CD4-positive, CD25-positive, alpha-beta regulatory T cell (primary cell): ENCODE results near the gene F13A1. TPM values are rescaled to one million over a fixed set of nuclear protein-coding genes. Genes with fewer than 3 reads are reported as not detected.

Experiments used
- ATAC-seq, 2 donors: fragments of 150-1000 bp; cut with Tn5 transposase; one replicate each; pipeline ENCODE4 v1.10.0; 2021; ENCODE audit warnings: low read depth in 2 of 2, moderate number of reproducible peaks in 2 of 2, moderate library complexity in 1 of 2
- DNase-seq, 3 donors: peaks; one replicate each; pipeline versions ENCODE4 v3.0.0 to v3.0.0-alpha.2; 2012 to 2022; ENCODE audit warnings: mixed read lengths in 1 of 3
- H3K27ac ChIP-seq: one replicate; pipeline ENCODE4 v1.7.0; 2013; ENCODE audit warnings: mild to moderate bottlenecking, low read length; ENCODE audit not compliant: insufficient read depth, poor library complexity, severe bottlenecking
- H3K27me3 ChIP-seq: one replicate; pipeline ENCODE4 v1.7.0; 2013; ENCODE audit warnings: low read length; ENCODE audit not compliant: control insufficient read depth, insufficient read depth
- H3K36me3 ChIP-seq: one replicate; pipeline ENCODE4 v1.7.0; 2013; ENCODE audit warnings: mild to moderate bottlenecking, low read length, moderate library complexity; ENCODE audit not compliant: control insufficient read depth, insufficient read depth
- H3K4me1 ChIP-seq: 2 replicates; pipeline ENCODE4 v1.7.0; 2013; ENCODE audit warnings: mild to moderate bottlenecking, low read length; ENCODE audit not compliant: insufficient read depth, control insufficient read depth, poor library complexity, severe bottlenecking
- H3K4me3 ChIP-seq: one replicate; pipeline ENCODE4 v1.7.0; 2013; ENCODE audit warnings: low read depth, mild to moderate bottlenecking, low read length, moderate library complexity
- H3K9me3 ChIP-seq, 2 experiments: 1 replicate in 1 of 2; 2 replicates in 1 of 2; pipeline ENCODE4 v1.7.0; 2013; ENCODE audit warnings: low read length in 2 of 2, mild to moderate bottlenecking in 1 of 2, moderate library complexity in 1 of 2; ENCODE audit not compliant: control insufficient read depth in 2 of 2
- H3K27ac Mint-ChIP-seq, 3 donors: one replicate each; pipeline ENCODE4 v1.8.0; 2020 to 2022; ENCODE audit warnings: mild to moderate bottlenecking in 3 of 3, mixed read lengths in 3 of 3, moderate library complexity in 2 of 3
- H3K27me3 Mint-ChIP-seq: one replicate; pipeline ENCODE4 v1.8.0; 2022; ENCODE audit warnings: mild to moderate bottlenecking, mixed read lengths
- H3K36me3 Mint-ChIP-seq: one replicate; pipeline ENCODE4 v1.8.0; 2020; ENCODE audit warnings: mixed read lengths
- H3K4me1 Mint-ChIP-seq, 4 donors: one replicate each; pipeline ENCODE4 v1.8.0; 2020 to 2022; ENCODE audit warnings: mixed read lengths in 4 of 4, mild to moderate bottlenecking in 1 of 4
- H3K4me3 Mint-ChIP-seq, 4 donors: one replicate each; pipeline ENCODE4 v1.8.0; 2020 to 2022; ENCODE audit warnings: mild to moderate bottlenecking in 4 of 4, mixed read lengths in 4 of 4, moderate library complexity in 3 of 4
- H3K9me3 Mint-ChIP-seq, 7 donors: one replicate each; pipeline ENCODE4 v1.8.0; 2020 to 2022; ENCODE audit warnings: mixed read lengths in 7 of 7, mild to moderate bottlenecking in 3 of 7, moderate library complexity in 2 of 7
- polyA plus RNA-seq, 4 donors: library from polyadenylated mRNA; unstranded; fragments of 300-500 nt; fragmentation: Illumina TruSeq; gene quantifications; one replicate each; pipeline ENCODE4 v1.2.3, GENCODE V29; 2021
- total RNA-seq: library from RNA; stranded (reverse); gene quantifications from one replicate; pipeline ENCODE4 v1.2.3, GENCODE V29; 2022

The F13A1 gene
- total and polyA plus RNA-seq, 5 donors from 2014 or later = 0.16 to 21.1 TPM; not detected in 3

- H3K9me3 ChIP-seq = no peaks in the 10 kb centered on the region
- H3K4me1 ChIP-seq = no peaks in the 10 kb centered on the region
- no peaks in the 10 kb centered on the region for H3K27me3 ChIP-seq
- no peaks in the 10 kb centered on the region for H3K36me3 ChIP-seq
- DNase-seq (no peak), ATAC-seq (no peak)
- Mint-ChIP-seq H3K4me1 (no peaks in the 10 kb centered on the region), H3K9me3 (peaks cover 0 to 13% (median 5%) of the 10 kb centered on the region in 7 donors), H3K27me3 (peaks cover 5% of the 10 kb centered on the region), H3K4me3 (no peak overlapping the region), H3K27ac (no peak overlapping the region), H3K36me3 (no peaks in the 10 kb centered on the region)
- no peak overlapping the region for H3K27ac ChIP-seq
- H3K4me3 ChIP-seq = no peak overlapping the region
Measured at GRCh38 chr6:6202886-6203285, 117.6 kb downstream of the F13A1 start.

- Histone ChIP-seq H3K36me3 (no peaks in the 10 kb centered on the region), H3K27me3 (no peaks in the 10 kb centered on the region), H3K4me1 (no peaks in the 10 kb centered on the region), H3K4me3 (no peak overlapping the region), H3K27ac (no peak overlapping the region), H3K9me3 (no peaks in the 10 kb centered on the region)
- H3K27me3 Mint-ChIP-seq = no peaks in the 10 kb centered on the region
- H3K9me3 Mint-ChIP-seq = peaks cover 0 to 8% (median 0%) of the 10 kb centered on the region in 7 donors
- H3K4me1 Mint-ChIP-seq = no peaks in the 10 kb centered on the region
- ATAC-seq (no peak), DNase-seq (no peak)
- no peak overlapping the region for H3K4me3 Mint-ChIP-seq
- H3K27ac Mint-ChIP-seq = no peak overlapping the region
- no peaks in the 10 kb centered on the region for H3K36me3 Mint-ChIP-seq
Measured at GRCh38 chr6:6201200-6201599, 119.3 kb downstream of the F13A1 start.

GRCh38 chr6:6199678-6200077 lies 120.8 kb downstream of the F13A1 start:
- Histone ChIP-seq H3K27ac (no peak overlapping the region), H3K36me3 (no peaks in the 10 kb centered on the region), H3K27me3 (no peaks in the 10 kb centered on the region), H3K9me3 (no peaks in the 10 kb centered on the region), H3K4me1 (no peaks in the 10 kb centered on the region), H3K4me3 (no peak overlapping the region)
- ATAC-seq = no peak
- H3K4me1 Mint-ChIP-seq = no peaks in the 10 kb centered on the region
- no peak for DNase-seq
- no peak overlapping the region for H3K4me3 Mint-ChIP-seq
- peaks cover 0 to 5% (median 0%) of the 10 kb centered on the region in 7 donors for H3K9me3 Mint-ChIP-seq
- H3K36me3 Mint-ChIP-seq = no peaks in the 10 kb centered on the region
- no peaks in the 10 kb centered on the region for H3K27me3 Mint-ChIP-seq
- no peak overlapping the region for H3K27ac Mint-ChIP-seq

GRCh38 chr6:6196762-6197161 lies 123.7 kb downstream of the F13A1 start:
- Histone ChIP-seq H3K4me1 (no peaks in the 10 kb centered on the region), H3K27ac (no peak overlapping the region), H3K9me3 (no peaks in the 10 kb centered on the region), H3K4me3 (no peak overlapping the region), H3K27me3 (no peaks in the 10 kb centered on the region), H3K36me3 (no peaks in the 10 kb centered on the region)
- H3K9me3 Mint-ChIP-seq = peaks cover 0 to 8% (median 0%) of the 10 kb centered on the region in 7 donors
- DNase-seq (no peak), ATAC-seq (no peak)
- no peaks in the 10 kb centered on the region for H3K36me3 Mint-ChIP-seq
- H3K4me3 Mint-ChIP-seq = no peak overlapping the region
- H3K27me3 Mint-ChIP-seq = peaks cover 4% of the 10 kb centered on the region
- H3K4me1 Mint-ChIP-seq = no peaks in the 10 kb centered on the region
- H3K27ac Mint-ChIP-seq = no peak overlapping the region

- Mint-ChIP-seq H3K27me3 (peaks cover 4% of the 10 kb centered on the region), H3K4me1 (no peaks in the 10 kb centered on the region), H3K36me3 (no peaks in the 10 kb centered on the region), H3K9me3 (peaks cover 0 to 6% (median 0%) of the 10 kb centered on the region in 7 donors), H3K4me3 (no peak overlapping the region), H3K27ac (no peak overlapping the region)
- peaks cover 0 to 1% of the 10 kb centered on the region in 2 experiments for H3K9me3 ChIP-seq
- DNase-seq = no peak
- no peak overlapping the region for H3K27ac ChIP-seq
- no peaks in the 10 kb centered on the region for H3K27me3 ChIP-seq
- no peak overlapping the region for H3K4me3 ChIP-seq
- H3K36me3 ChIP-seq = no peaks in the 10 kb centered on the region
- no peaks in the 10 kb centered on the region for H3K4me1 ChIP-seq
- no peak for ATAC-seq
Measured at GRCh38 chr6:6195080-6195479, 125.4 kb downstream of the F13A1 start.

- no peak overlapping the region for H3K27ac ChIP-seq
- ATAC-seq (no peak), DNase-seq (no peak)
- no peaks in the 10 kb centered on the region for H3K4me1 Mint-ChIP-seq
- H3K27ac Mint-ChIP-seq = no peak overlapping the region
- no peaks in the 10 kb centered on the region for H3K27me3 ChIP-seq
- peaks cover 0 to 5% (median 0%) of the 10 kb centered on the region in 7 donors for H3K9me3 Mint-ChIP-seq
- no peaks in the 10 kb centered on the region for H3K4me1 ChIP-seq
- H3K36me3 Mint-ChIP-seq = no peaks in the 10 kb centered on the region
- H3K9me3 ChIP-seq = peaks cover 0 to 1% of the 10 kb centered on the region in 2 experiments
- no peaks in the 10 kb centered on the region for H3K36me3 ChIP-seq
- H3K27me3 Mint-ChIP-seq = peaks cover 4% of the 10 kb centered on the region
- no peak overlapping the region for H3K4me3 ChIP-seq
- no peak overlapping the region for H3K4me3 Mint-ChIP-seq
Measured at GRCh38 chr6:6193221-6193745, 127.2 kb downstream of the F13A1 start.

GRCh38 chr6:6191909-6192308 lies 128.6 kb downstream of the F13A1 start:
- Histone ChIP-seq H3K4me1 (no peaks in the 10 kb centered on the region), H3K27me3 (no peaks in the 10 kb centered on the region), H3K27ac (no peak overlapping the region), H3K36me3 (no peaks in the 10 kb centered on the region), H3K4me3 (no peak overlapping the region), H3K9me3 (peaks cover 0 to 1% of the 10 kb centered on the region in 2 experiments)
- ATAC-seq (no peak), DNase-seq (no peak)
- H3K27ac Mint-ChIP-seq = no peak overlapping the region
- peaks cover 0 to 5% (median 0%) of the 10 kb centered on the region in 7 donors for H3K9me3 Mint-ChIP-seq
- peaks cover 4% of the 10 kb centered on the region for H3K27me3 Mint-ChIP-seq
- no peaks in the 10 kb centered on the region for H3K36me3 Mint-ChIP-seq
- no peak overlapping the region for H3K4me3 Mint-ChIP-seq
- H3K4me1 Mint-ChIP-seq = no peaks in the 10 kb centered on the region

- Histone ChIP-seq H3K4me3 (no peak overlapping the region), H3K4me1 (no peaks in the 10 kb centered on the region), H3K27me3 (no peaks in the 10 kb centered on the region), H3K36me3 (no peaks in the 10 kb centered on the region), H3K9me3 (peaks cover 0 to 1% of the 10 kb centered on the region in 2 experiments), H3K27ac (no peak overlapping the region)
- Mint-ChIP-seq H3K4me3 (no peak overlapping the region), H3K4me1 (no peaks in the 10 kb centered on the region), H3K36me3 (no peaks in the 10 kb centered on the region), H3K27me3 (peaks cover 4% of the 10 kb centered on the region), H3K27ac (peak overlapping the region in 1 of 3 donors; percentile 1), H3K9me3 (peaks cover 0 to 5% (median 0%) of the 10 kb centered on the region in 7 donors)
- ATAC-seq (no peak), DNase-seq (peak in 1 of 3 donors; percentile 2)
Measured at GRCh38 chr6:6191476-6191875, 129.0 kb downstream of the F13A1 start.
